ENCODE data around the gene TEX26.

- TF ChIP-seq CTCF (IDR thresholded peaks at IDR 0.05; ENCODE audit: insufficient read depth, low read length), result no peak
- TF ChIP-seq POLR2AphosphoS5 (IDR thresholded peaks at IDR 0.05; ENCODE audit: low read depth), result no peak
- no peak for TF ChIP-seq REST (IDR thresholded peaks at IDR 0.05; ENCODE audit: insufficient replicate concordance, low read depth)
Observed at GRCh38 chr13:30974350-30974749, 41.9 kb downstream of the TEX26 start.

Measured in HL-60 (cell line).